SK-N-SH (cell line): ENCODE data around the gene WBP2. TPM values are rescaled to one million over a fixed set of nuclear protein-coding genes. Genes with fewer than 3 reads are reported as not detected.

Experiments used
- CTCF ChIA-PET: fragments of 300-600, 350-600 bp; formaldehyde crosslinking; extraction: SDS; loops from one replicate; lab custom pipeline; 2021; lab: Yijun Ruan, JAX
- POLR2A ChIA-PET: fragments of 350-600 bp; sonication (Branson Sonifier 250); formaldehyde crosslinking; extraction: SDS; loops from one replicate; lab custom pipeline; 2020; ENCODE audit warnings: antibody characterized with exemption, inconsistent platforms; lab: Yijun Ruan, JAX
- DNase-seq: peaks from one replicate; pipeline ENCODE4 v3.0.0; 2012
- H2AFZ ChIP-seq: fragments of 200-600 bp; sonication (generic); 2 replicates; pipeline ENCODE4 v1.8.1; 2016; ENCODE audit warnings: antibody characterized with exemption, mild to moderate bottlenecking, low read depth
- H3F3A ChIP-seq: fragments of 200-600 bp; sonication (generic); replicated peaks from 2 replicates; pipeline ENCODE3; 2016; ENCODE audit warnings: antibody characterized with exemption, mild to moderate bottlenecking; ENCODE audit not compliant: insufficient read depth
- H3K27ac ChIP-seq, 2 experiments: fragments of 200-500 bp in 1 of 2; fragments of 200-600 bp in 1 of 2; sonication (Bioruptor generic) in 1 of 2; sonication (generic), shearing (Covaris generic) in 1 of 2; 2 replicates each; pipeline versions ENCODE4 v1.5.1 to v1.6.1; 2014 to 2016; ENCODE audit warnings: low read depth in 2 of 2, inconsistent platforms in 1 of 2, low read length in 1 of 2, mild to moderate bottlenecking in 1 of 2, mixed read lengths in 1 of 2
- H3K27me3 ChIP-seq: fragments of 200-600 bp; sonication (generic), shearing (Covaris generic); 2 replicates; pipeline ENCODE4 v1.6.1; 2016; ENCODE audit warnings: mixed run types; ENCODE audit not compliant: insufficient read depth
- H3K36me3 ChIP-seq, 2 experiments: fragments of 200-500 bp in 1 of 2; fragments of 200-600 bp in 1 of 2; sonication (Bioruptor generic) in 1 of 2; sonication (generic) in 1 of 2; replicated peaks in 1 of 2; 2 replicates each; pipeline versions ENCODE3 to v1.5.1; 2014 to 2016; ENCODE audit warnings: low read length in 1 of 2, mild to moderate bottlenecking in 1 of 2; ENCODE audit not compliant: insufficient read depth in 2 of 2, control insufficient read depth in 1 of 2
- H3K4me1 ChIP-seq, 2 experiments: fragments of 200-500 bp in 1 of 2; fragments of 200-600 bp in 1 of 2; sonication (Bioruptor generic) in 1 of 2; sonication (generic), shearing (Covaris generic) in 1 of 2; 2 replicates each; pipeline versions ENCODE4 v1.5.1 to v1.6.1; 2014 to 2016; ENCODE audit warnings: low read depth in 1 of 2, low read length in 1 of 2, mixed run types in 1 of 2; ENCODE audit not compliant: insufficient read depth in 2 of 2, control insufficient read depth in 1 of 2
- H3K4me2 ChIP-seq: fragments of 200-600 bp; sonication (generic), shearing (Covaris generic); 2 replicates; pipeline ENCODE4 v1.6.1; 2017; ENCODE audit warnings: mixed run types
- H3K4me3 ChIP-seq, 2 experiments: fragments of 200-500 bp in 1 of 2; fragments of 200-600 bp in 1 of 2; sonication (Bioruptor generic) in 1 of 2; sonication (generic), shearing (Covaris generic) in 1 of 2; 2 replicates each; pipeline versions ENCODE4 v1.5.1 to v1.8.1; 2014 to 2016; ENCODE audit warnings: low read depth in 2 of 2, inconsistent platforms in 1 of 2, low read length in 1 of 2, mild to moderate bottlenecking in 1 of 2, mixed read lengths in 1 of 2, moderate library complexity in 1 of 2
- H3K79me2 ChIP-seq: fragments of 200-600 bp; sonication (generic); 2 replicates; pipeline ENCODE4 v1.8.1; 2017; ENCODE audit warnings: mild to moderate bottlenecking; ENCODE audit not compliant: insufficient read depth
- H3K9ac ChIP-seq: fragments of 200-600 bp; sonication (generic); 2 replicates; pipeline ENCODE4 v1.6.1; 2017; ENCODE audit warnings: mixed run types
- H3K9me2 ChIP-seq: fragments of 200-600 bp; sonication (generic); 2 replicates; pipeline ENCODE4 v1.6.1; 2017; ENCODE audit warnings: mixed run types
- H3K9me3 ChIP-seq: fragments of 200-600 bp; sonication (generic); 2 replicates; pipeline ENCODE4 v1.6.1; 2017; ENCODE audit warnings: mixed run types, mild to moderate bottlenecking, moderate library complexity
- H4K20me1 ChIP-seq: fragments of 200-600 bp; sonication (generic); 2 replicates; pipeline ENCODE4 v1.6.1; 2017; ENCODE audit warnings: mild to moderate bottlenecking, mixed run types; ENCODE audit not compliant: insufficient read depth
- FOXJ3 ChIP-seq: sonication (generic); formaldehyde crosslinking; IDR thresholded peaks from 2 replicates; pipeline ENCODE4 v1.5.1; 2020; ENCODE audit warnings: mild to moderate bottlenecking, missing genetic modification reagents
- FOXM1 ChIP-seq: IDR thresholded peaks from 2 replicates; pipeline ENCODE4 v1.4.0; 2012; ENCODE audit warnings: low read depth, mild to moderate bottlenecking
- GATA2 ChIP-seq: sonication (generic); formaldehyde crosslinking; IDR thresholded peaks from 2 replicates; pipeline ENCODE4 v1.5.0; 2020; ENCODE audit warnings: mild to moderate bottlenecking, missing genetic modification reagents
- JUND ChIP-seq: IDR thresholded peaks from 2 replicates; pipeline ENCODE4 v1.4.0; 2012
- NFIC ChIP-seq: IDR thresholded peaks from 2 replicates; pipeline ENCODE4 v1.4.0; 2012; ENCODE audit warnings: borderline replicate concordance
- POLR2AphosphoS5 ChIP-seq: IDR thresholded peaks from 2 replicates; pipeline ENCODE4 v1.6.1; 2012; ENCODE audit warnings: low read depth, low read length
- RAD21 ChIP-seq: IDR thresholded peaks from 2 replicates; pipeline ENCODE4 v1.6.1; 2012; ENCODE audit warnings: mild to moderate bottlenecking, low read length
- RFX5 ChIP-seq: IDR thresholded peaks from 2 replicates; pipeline ENCODE4 v1.6.1; 2012; ENCODE audit warnings: mild to moderate bottlenecking, improper control_type of control experiment, low read length
- RXRA ChIP-seq: IDR thresholded peaks from 2 replicates; pipeline ENCODE4 v1.4.0; 2012; ENCODE audit warnings: low read depth, mild to moderate bottlenecking, borderline replicate concordance
- SMC3 ChIP-seq: IDR thresholded peaks from 2 replicates; pipeline ENCODE4 v1.6.1; 2012; ENCODE audit warnings: low read depth, low read length, improper control_type of control experiment
- TEAD4 ChIP-seq: IDR thresholded peaks from 2 replicates; pipeline ENCODE4 v1.4.0; 2012; ENCODE audit warnings: mild to moderate bottlenecking, borderline replicate concordance; ENCODE audit not compliant: insufficient read depth
- WGBS: methylation state at CpG from one replicate; pipeline ENCODE4 v1.1.6; 2017; ENCODE audit warnings: low lambda C conversion rate; 5-methylcytosine and 5-hydroxymethylcytosine counted together
- polyA plus RNA-seq, 3 experiments: library from polyadenylated mRNA; depleted of rRNA; stranded (reverse); fragments of >200 nt; gene quantifications; 2 replicates each; pipeline ENCODE4 v1.2.3, GENCODE V29; 2012
- TF ChIP-seq, protein P1 (sequence below): fragments of 150-350 bp; IDR thresholded peaks from 2 replicates; pipeline ENCODE4 v1.6.1; 2017; ENCODE audit warnings: antibody characterized with exemption, low read length, low read depth, borderline replicate concordance
- TF ChIP-seq, protein P2 (sequence below): fragments of 200-600 bp; sonication (generic); IDR thresholded peaks from 2 replicates; pipeline ENCODE4 v1.6.1; 2017; ENCODE audit warnings: antibody characterized with exemption, mild to moderate bottlenecking, moderate library complexity

The WBP2 gene
- polyA plus RNA-seq, 1 of the 3 experiments (the other 2 are of a cell fraction) = 55.8 TPM

DNA sequence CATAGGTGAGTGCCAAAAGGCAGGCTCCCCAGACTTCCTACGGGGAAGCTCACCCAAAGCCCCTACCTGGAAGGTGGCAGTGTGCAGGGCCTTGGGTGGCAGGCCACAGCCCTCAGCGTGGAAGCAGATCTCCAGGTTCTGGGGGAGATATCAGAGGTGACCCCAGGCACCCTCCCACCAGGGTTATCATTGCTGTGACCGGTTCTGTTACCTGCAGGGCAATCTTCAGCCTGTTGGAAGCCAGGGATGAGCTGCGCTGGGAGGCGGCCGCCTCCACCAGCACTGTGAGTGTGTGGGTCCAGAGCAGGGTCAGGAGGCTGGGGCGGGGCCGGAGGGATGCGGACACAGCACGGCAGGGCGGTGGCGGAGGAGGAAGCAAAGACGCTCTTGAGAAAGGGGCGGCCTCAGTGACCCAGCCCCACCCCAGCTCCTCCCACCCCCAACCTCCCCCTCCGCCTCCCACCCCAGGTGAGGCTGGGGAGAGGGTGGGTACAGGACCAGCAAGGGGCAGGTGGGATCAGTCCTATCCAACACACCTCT is 24.0 kb downstream of the WBP2 start:
- Histone ChIP-seq H3K27ac (no peak overlapping the region), H3K4me1 (peaks cover 5 to 27% of the 10 kb centered on the region in 2 experiments; a peak in 2 of 4 replicates), H3K4me2 (no peak overlapping the region), H3K4me3 (no peak overlapping the region), H4K20me1 (no peaks in the 10 kb centered on the region), H3K27me3 (no peaks in the 10 kb centered on the region), H3K79me2 (no peaks in the 10 kb centered on the region), H3K36me3 (no peaks in the 10 kb centered on the region), H3K9me3 (no peaks in the 10 kb centered on the region), H3K9ac (no peak overlapping the region), H3K9me2 (no peaks in the 10 kb centered on the region), H3F3A (no peaks in the 10 kb centered on the region), H2AFZ (no peak overlapping the region)
- TF ChIP-seq FOXM1 (no peak), JUND (no peak), RFX5 (no peak), TEAD4 (no peak), GATA2 (CRISPR knock-in tag) (no peak), POLR2AphosphoS5 (no peak), RAD21 (no peak), FOXJ3 (CRISPR knock-in tag) (no peak), SMC3 (no peak), NFIC (no peak)
- TF ChIP-seq, protein P1, sequence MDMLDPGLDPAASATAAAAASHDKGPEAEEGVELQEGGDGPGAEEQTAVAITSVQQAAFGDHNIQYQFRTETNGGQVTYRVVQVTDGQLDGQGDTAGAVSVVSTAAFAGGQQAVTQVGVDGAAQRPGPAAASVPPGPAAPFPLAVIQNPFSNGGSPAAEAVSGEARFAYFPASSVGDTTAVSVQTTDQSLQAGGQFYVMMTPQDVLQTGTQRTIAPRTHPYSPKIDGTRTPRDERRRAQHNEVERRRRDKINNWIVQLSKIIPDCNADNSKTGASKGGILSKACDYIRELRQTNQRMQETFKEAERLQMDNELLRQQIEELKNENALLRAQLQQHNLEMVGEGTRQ = no peak
- ChIA-PET POLR2A (interaction anchor here (1.1 to 1.9 kb wide), 3 partner anchors 55 to 66 kb away, joined by 3 to 14 read pairs (median 3); partner anchors contain the start of gene GALK1), CTCF (interaction anchor here (0.9 to 16.5 kb wide), 12 partner anchors 10 to 82 kb away, joined by 3 to 326 read pairs (median 40); partner anchors contain the start of genes TRIM47, UNC13D, UNK and WBP2)
- 91% methylated on average over 15 of the region's 15 CpGs for WGBS
- no peak for DNase-seq

DNA sequence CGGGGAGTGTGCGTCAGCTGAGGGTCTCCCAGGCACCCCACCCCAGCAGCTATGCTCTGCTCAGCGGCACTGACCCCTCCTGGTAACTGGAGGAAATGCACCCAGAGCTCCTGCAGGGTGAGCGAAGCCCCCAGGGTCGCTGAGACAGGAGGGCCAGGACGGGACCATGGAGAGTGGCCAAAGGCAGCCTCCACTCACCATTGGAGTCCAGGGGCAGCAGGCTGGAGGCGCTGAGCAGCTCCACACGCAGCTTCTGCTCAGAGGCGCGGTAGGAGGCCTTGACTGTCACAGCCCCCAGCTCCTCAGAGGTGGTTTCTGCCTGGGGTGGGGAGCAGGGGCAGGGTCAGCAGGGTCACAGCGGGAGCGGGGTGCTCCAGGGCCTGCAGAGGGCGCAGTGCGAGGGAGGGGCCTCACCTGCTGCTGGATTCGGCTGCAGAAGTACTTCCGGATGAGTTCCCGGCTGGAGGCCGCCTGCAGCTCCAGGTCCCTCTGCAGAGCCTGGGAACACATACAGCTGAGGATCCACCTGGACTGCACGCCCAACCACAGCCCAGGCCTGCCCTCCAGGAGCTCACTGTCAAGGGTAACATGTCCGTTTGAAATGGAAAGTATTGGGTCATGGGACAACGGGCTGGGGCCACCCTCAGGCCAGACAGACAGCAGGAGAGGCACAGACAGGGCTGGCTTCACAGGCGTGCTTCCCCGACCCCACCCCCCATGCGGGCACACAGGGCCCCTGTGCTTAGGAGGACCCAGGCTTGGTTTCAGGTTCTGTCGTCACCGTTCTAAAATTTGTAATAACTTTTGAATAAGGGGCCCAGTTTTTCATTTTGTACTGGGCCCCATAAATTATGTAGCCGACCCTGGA is 24.7 kb downstream of the WBP2 start:
- Histone ChIP-seq H3K4me1 (peaks cover 5 to 27% of the 10 kb centered on the region in 2 experiments; a peak in 2 of 4 replicates), H3F3A (peaks cover 7% of the 10 kb centered on the region), H3K36me3 (peaks cover 0 to 4% of the 10 kb centered on the region in 2 experiments), H2AFZ (no peak overlapping the region), H3K79me2 (no peaks in the 10 kb centered on the region), H3K4me3 (no peak overlapping the region), H3K27me3 (no peaks in the 10 kb centered on the region), H4K20me1 (no peaks in the 10 kb centered on the region), H3K9me3 (no peaks in the 10 kb centered on the region), H3K9ac (no peak overlapping the region), H3K9me2 (no peaks in the 10 kb centered on the region), H3K27ac (no peak overlapping the region), H3K4me2 (no peak overlapping the region)
- POLR2A ChIA-PET = interaction anchor here (0.6 to 1.9 kb wide), 8 partner anchors 14 to 77 kb away, joined by 3 to 14 read pairs (median 3); partner anchors contain the start of genes GALK1, UNC13D and UNK
- 85% methylated on average over 26 of the region's 27 CpGs for WGBS
- DNase-seq = peak; percentile 88
- CTCF ChIA-PET = interaction anchor here (0.6 to 16.5 kb wide), 21 partner anchors 9 to 176 kb away, joined by 3 to 326 read pairs (median 11); partner anchors contain the start of genes GALK1, TRIM47, UNC13D and UNK
- TF ChIP-seq, protein P2, sequence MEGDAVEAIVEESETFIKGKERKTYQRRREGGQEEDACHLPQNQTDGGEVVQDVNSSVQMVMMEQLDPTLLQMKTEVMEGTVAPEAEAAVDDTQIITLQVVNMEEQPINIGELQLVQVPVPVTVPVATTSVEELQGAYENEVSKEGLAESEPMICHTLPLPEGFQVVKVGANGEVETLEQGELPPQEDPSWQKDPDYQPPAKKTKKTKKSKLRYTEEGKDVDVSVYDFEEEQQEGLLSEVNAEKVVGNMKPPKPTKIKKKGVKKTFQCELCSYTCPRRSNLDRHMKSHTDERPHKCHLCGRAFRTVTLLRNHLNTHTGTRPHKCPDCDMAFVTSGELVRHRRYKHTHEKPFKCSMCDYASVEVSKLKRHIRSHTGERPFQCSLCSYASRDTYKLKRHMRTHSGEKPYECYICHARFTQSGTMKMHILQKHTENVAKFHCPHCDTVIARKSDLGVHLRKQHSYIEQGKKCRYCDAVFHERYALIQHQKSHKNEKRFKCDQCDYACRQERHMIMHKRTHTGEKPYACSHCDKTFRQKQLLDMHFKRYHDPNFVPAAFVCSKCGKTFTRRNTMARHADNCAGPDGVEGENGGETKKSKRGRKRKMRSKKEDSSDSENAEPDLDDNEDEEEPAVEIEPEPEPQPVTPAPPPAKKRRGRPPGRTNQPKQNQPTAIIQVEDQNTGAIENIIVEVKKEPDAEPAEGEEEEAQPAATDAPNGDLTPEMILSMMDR = peak; percentile 74
- TF ChIP-seq RAD21 (peak; percentile 46), RXRA (no peak)
